Panc1 (cell line): ENCODE results near the gene NANS.

ENCODE experiments used
- CTCF ChIP-seq: fragments of 450-650 bp; IDR thresholded peaks from 2 replicates; pipeline ENCODE4 v1.5.1; 2017; ENCODE audit warnings: mild to moderate bottlenecking
- POLR2AphosphoS5 ChIP-seq: IDR thresholded peaks from 2 replicates; pipeline ENCODE4 v1.6.1; 2012; ENCODE audit warnings: mild to moderate bottlenecking, low read depth, low read length, moderate library complexity
- REST ChIP-seq, 2 experiments: IDR thresholded peaks; 2 replicates each; pipeline ENCODE4 v1.6.1; 2011 to 2012; ENCODE audit warnings: low read depth in 2 of 2, control low read depth in 1 of 2, low read length in 1 of 2, mild to moderate bottlenecking in 1 of 2, moderate library complexity in 1 of 2; ENCODE audit not compliant: insufficient read depth in 1 of 2

- no peak for TF ChIP-seq CTCF
- no peak for TF ChIP-seq POLR2AphosphoS5
- no peak for TF ChIP-seq REST (IDR thresholded peaks at IDR 0.05; ENCODE audit: insufficient read depth in 1 of 2, low read depth in 2 of 2, low read length in 1 of 2)
These were observed 10.4 kb upstream of the NANS start for GRCh38 chr9:98046180-98046543.
